Progenitor cell of endocrine pancreas (in vitro differentiated cells): ENCODE results near the gene DIRAS2. TPM values are rescaled to one million over a fixed set of nuclear protein-coding genes. Genes with fewer than 3 reads are reported as not detected.

Experiments used
- DNase-seq: peaks from one replicate; pipeline ENCODE4 v3.0.0; 2021; ENCODE audit warnings: low spot score; ENCODE audit not compliant: unreplicated experiment
- H3K27ac Mint-ChIP-seq: 2 replicates; pipeline ENCODE4 v1.8.0; 2021; ENCODE audit warnings: mild to moderate bottlenecking, moderate library complexity, mixed read lengths
- H3K27me3 Mint-ChIP-seq: 2 replicates; pipeline ENCODE4 v1.8.0; 2021; ENCODE audit warnings: mixed read lengths
- H3K36me3 Mint-ChIP-seq: 2 replicates; pipeline ENCODE4 v1.8.0; 2022; ENCODE audit warnings: mixed read lengths; ENCODE audit not compliant: insufficient read depth
- H3K4me1 Mint-ChIP-seq: 2 replicates; pipeline ENCODE4 v1.8.0; 2021; ENCODE audit warnings: low read depth, mixed read lengths
- H3K4me3 Mint-ChIP-seq: 2 replicates; pipeline ENCODE4 v1.8.0; 2021; ENCODE audit warnings: low read depth, mild to moderate bottlenecking, moderate library complexity, mixed read lengths
- H3K9me3 Mint-ChIP-seq: 2 replicates; pipeline ENCODE4 v1.8.0; 2021; ENCODE audit warnings: low read depth, mixed read lengths
- total RNA-seq: library from RNA; stranded (reverse); gene quantifications from 2 replicates; pipeline ENCODE4 v1.2.1, GENCODE V29; 2021
- TF ChIP-seq, protein P1 (sequence below): fragments of 200-600 bp; sonication (generic); IDR thresholded peaks from one replicate; pipeline ENCODE4 v1.5.0; 2021; ENCODE audit warnings: antibody characterized with exemption, mild to moderate bottlenecking; ENCODE audit not compliant: unreplicated experiment

Gene DIRAS2
- total RNA-seq, 1 donor from 2014 or later: not detected

DNA sequence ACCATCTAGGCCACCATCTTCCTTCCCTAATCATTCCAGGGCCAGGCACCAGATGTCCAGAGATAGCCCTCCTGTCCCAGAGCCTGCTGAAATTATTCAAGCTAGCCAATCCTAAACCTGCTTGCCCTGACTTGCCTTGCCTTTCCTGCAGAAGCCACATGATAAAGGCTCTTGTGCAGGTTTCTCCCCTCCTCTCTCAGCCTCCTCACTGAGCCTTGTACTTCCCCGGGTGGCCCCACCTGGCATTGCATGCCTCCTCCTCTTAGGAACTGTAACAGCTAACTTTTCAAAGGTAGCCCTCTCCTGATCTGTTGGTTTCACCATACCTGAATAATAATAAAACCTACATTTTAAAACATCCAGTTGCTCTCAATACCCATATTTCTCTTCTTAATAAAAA is 42.6 kb downstream of the DIRAS2 start:
- Mint-ChIP-seq H3K27me3 (peaks cover 9% of the 10 kb centered on the region), H3K36me3 (no peaks in the 10 kb centered on the region), H3K4me1 (no peaks in the 10 kb centered on the region), H3K9me3 (peaks cover 2% of the 10 kb centered on the region), H3K27ac (no peak overlapping the region), H3K4me3 (no peak overlapping the region)
- TF ChIP-seq, protein P1, sequence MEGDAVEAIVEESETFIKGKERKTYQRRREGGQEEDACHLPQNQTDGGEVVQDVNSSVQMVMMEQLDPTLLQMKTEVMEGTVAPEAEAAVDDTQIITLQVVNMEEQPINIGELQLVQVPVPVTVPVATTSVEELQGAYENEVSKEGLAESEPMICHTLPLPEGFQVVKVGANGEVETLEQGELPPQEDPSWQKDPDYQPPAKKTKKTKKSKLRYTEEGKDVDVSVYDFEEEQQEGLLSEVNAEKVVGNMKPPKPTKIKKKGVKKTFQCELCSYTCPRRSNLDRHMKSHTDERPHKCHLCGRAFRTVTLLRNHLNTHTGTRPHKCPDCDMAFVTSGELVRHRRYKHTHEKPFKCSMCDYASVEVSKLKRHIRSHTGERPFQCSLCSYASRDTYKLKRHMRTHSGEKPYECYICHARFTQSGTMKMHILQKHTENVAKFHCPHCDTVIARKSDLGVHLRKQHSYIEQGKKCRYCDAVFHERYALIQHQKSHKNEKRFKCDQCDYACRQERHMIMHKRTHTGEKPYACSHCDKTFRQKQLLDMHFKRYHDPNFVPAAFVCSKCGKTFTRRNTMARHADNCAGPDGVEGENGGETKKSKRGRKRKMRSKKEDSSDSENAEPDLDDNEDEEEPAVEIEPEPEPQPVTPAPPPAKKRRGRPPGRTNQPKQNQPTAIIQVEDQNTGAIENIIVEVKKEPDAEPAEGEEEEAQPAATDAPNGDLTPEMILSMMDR: no peak
- DNase-seq: no peak

DNA sequence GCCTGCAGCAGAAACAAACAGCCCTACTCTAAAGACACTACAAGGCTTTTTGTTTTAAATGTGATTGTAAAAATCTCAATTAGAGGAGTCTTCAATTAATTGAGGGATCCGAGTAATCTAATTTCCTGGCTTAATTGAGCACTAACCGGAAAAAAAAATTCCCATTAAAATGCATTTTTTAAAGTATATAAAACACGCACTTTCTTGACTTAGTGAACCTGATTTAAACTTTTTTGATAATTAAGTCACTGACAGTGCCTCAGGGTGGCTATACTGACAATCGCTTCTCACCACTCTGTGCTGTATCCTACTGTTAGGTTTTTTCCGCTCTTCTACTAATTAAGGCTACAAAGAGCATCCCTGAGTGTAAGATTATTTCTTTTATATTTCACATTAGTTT is 44.4 kb downstream of the DIRAS2 start:
- peaks cover 7% of the 10 kb centered on the region for H3K27me3 Mint-ChIP-seq
- no peak for DNase-seq
- no peaks in the 10 kb centered on the region for H3K36me3 Mint-ChIP-seq
- no peak overlapping the region for H3K4me3 Mint-ChIP-seq
- H3K9me3 Mint-ChIP-seq: peaks cover 12% of the 10 kb centered on the region
- TF ChIP-seq, protein P1: no peak
- H3K4me1 Mint-ChIP-seq: no peaks in the 10 kb centered on the region
- no peak overlapping the region for H3K27ac Mint-ChIP-seq

DNA sequence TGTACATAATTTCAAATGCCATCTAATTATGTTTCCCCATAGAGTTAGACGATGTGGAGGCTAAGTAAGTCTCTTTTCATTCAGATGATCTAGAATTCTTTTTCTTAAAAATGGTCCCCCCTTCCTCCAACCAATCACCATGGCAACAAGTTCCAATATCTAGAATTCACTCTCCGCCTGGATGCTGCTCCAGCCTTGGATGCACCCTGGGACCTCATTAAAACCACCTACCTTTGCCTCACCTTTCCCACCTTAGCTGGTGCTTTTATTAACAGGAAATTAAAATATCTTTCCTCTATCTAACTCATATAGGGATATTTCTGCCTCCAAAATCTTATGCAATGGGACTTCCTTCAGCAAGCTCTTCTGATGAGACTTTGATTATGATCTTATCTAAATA is 49.0 kb downstream of the DIRAS2 start:
- Mint-ChIP-seq H3K36me3 (no peaks in the 10 kb centered on the region), H3K4me1 (no peaks in the 10 kb centered on the region), H3K27ac (no peak overlapping the region), H3K9me3 (peaks cover 19% of the 10 kb centered on the region), H3K27me3 (peaks cover 5% of the 10 kb centered on the region), H3K4me3 (no peak overlapping the region)
- TF ChIP-seq, protein P1: no peak
- no peak for DNase-seq

DNA sequence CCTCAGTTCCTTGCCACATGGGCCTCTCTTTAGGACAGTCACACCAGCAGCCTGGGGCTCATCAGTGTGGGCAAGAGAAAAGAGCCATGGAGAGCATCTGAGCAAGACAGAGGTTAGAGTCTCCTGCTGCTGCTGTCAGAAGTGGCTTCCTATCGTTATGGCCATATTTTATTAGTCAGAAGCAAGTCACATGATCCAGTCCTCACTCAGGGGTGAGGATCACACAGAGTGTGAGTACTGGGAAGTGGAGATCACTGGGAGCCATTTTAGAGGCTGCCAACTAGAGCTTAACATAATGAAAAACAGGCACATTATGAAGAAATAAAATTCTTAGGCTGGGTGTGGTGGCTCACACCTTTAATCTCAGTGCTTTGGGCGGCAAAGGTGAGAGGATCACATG is 62.0 kb downstream of the DIRAS2 start:
- Mint-ChIP-seq H3K4me1 (no peaks in the 10 kb centered on the region), H3K27me3 (no peaks in the 10 kb centered on the region), H3K36me3 (no peaks in the 10 kb centered on the region), H3K4me3 (no peak overlapping the region), H3K27ac (no peak overlapping the region), H3K9me3 (no peaks in the 10 kb centered on the region)
- TF ChIP-seq, protein P1: no peak
- DNase-seq: no peak

DNA sequence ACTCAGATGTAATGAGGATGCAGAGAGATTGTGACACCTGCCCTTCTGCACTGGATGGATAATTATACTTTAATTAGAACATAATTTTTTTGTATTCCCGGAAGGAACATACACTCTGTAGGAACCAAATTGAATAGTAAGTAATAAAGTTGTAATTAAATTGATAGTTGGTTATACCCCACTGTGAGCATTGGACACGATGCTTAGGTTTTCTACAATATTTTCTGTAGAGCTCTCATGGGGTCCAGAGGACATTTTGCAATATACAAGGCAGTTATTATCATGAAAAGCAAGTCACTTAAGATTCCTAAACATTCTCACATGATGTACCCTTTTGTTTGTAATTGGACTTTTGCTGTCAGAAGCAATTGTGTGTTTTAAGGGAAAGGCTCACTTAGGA is 63.4 kb downstream of the DIRAS2 start:
- Mint-ChIP-seq H3K9me3 (no peaks in the 10 kb centered on the region), H3K36me3 (no peaks in the 10 kb centered on the region), H3K27me3 (no peaks in the 10 kb centered on the region), H3K4me3 (no peak overlapping the region), H3K4me1 (no peaks in the 10 kb centered on the region), H3K27ac (no peak overlapping the region)
- no peak for DNase-seq
- TF ChIP-seq, protein P1: no peak
